Activated CD8-positive, alpha-beta T cell treated with anti-CD3 and anti-CD28 coated beads for 36 hours (primary cell): ENCODE data around the gene WHRN. TPM values are rescaled to one million over a fixed set of nuclear protein-coding genes. Genes with fewer than 3 reads are reported as not detected.

ENCODE experiments used
- ATAC-seq: fragments of 200-7000 bp; cut with Tn5 transposase; one replicate; pipeline ENCODE4 v1.10.0; 2021; ENCODE audit warnings: mild to moderate bottlenecking, moderate library complexity
- CTCF ChIA-PET: fragments of 350-600 bp; sonication (Branson Sonifier 250); formaldehyde crosslinking; loops from one replicate; lab custom pipeline; 2021; ENCODE audit warnings: antibody characterized with exemption; lab: Charles Lee
- POLR2A ChIA-PET: fragments of 350-600 bp; sonication (Branson Sonifier 250); formaldehyde crosslinking; loops from one replicate; lab custom pipeline; 2021; ENCODE audit warnings: antibody characterized with exemption; lab: Charles Lee
- DNase-seq: peaks from one replicate; pipeline ENCODE4 v3.0.0-alpha.2; 2020
- H3K27ac Mint-ChIP-seq: one replicate; pipeline ENCODE4 v1.8.0; 2021; ENCODE audit warnings: mild to moderate bottlenecking, mixed read lengths
- H3K27me3 Mint-ChIP-seq: one replicate; pipeline ENCODE4 v1.8.0; 2021; ENCODE audit warnings: mixed read lengths
- H3K36me3 Mint-ChIP-seq: one replicate; pipeline ENCODE4 v1.8.0; 2021; ENCODE audit warnings: low read depth, mixed read lengths
- H3K4me1 Mint-ChIP-seq: one replicate; pipeline ENCODE4 v1.8.0; 2021; ENCODE audit warnings: low read depth, mixed read lengths
- H3K4me3 Mint-ChIP-seq: one replicate; pipeline ENCODE4 v1.8.0; 2021; ENCODE audit warnings: mild to moderate bottlenecking, moderate library complexity, mixed read lengths
- H3K9me3 Mint-ChIP-seq: one replicate; pipeline ENCODE4 v1.8.0; 2021; ENCODE audit warnings: mixed read lengths
- CTCF ChIP-seq: fragments of 200-600 bp; IDR thresholded peaks from one replicate; pipeline ENCODE4 v1.8.0; 2022; ENCODE audit warnings: antibody characterized with exemption, mild to moderate bottlenecking
- intact Hi-C: fragments of 100-400 bp; cut with micrococcal nuclease; formaldehyde crosslinking; loops from one replicate; pipeline ENCODE4 v1.10.0; 2022
- total RNA-seq, 2 experiments: library from RNA; stranded (reverse); gene quantifications; one replicate each; pipeline ENCODE4 v1.2.3, GENCODE V29; 2021

WHRN gene
- total RNA-seq, 2 experiments from 2014 or later = 12.6 to 14.9 TPM

GRCh38 chr9:114470581-114470980 is 34.7 kb downstream of the WHRN start:
- TF ChIP-seq CTCF = no peak
- intact Hi-C loops = no loop called here
- no peak for DNase-seq
- no peak overlapping the region for H3K27ac Mint-ChIP-seq
- no peaks in the 10 kb centered on the region for H3K27me3 Mint-ChIP-seq
- no peak overlapping the region for H3K4me3 Mint-ChIP-seq
- peaks cover 10% of the 10 kb centered on the region for H3K4me1 Mint-ChIP-seq
- POLR2A ChIA-PET = no interaction called here
- no peaks in the 10 kb centered on the region for H3K9me3 Mint-ChIP-seq
- ATAC-seq = no peak
- CTCF ChIA-PET = no interaction called here
- H3K36me3 Mint-ChIP-seq = no peaks in the 10 kb centered on the region

DNA sequence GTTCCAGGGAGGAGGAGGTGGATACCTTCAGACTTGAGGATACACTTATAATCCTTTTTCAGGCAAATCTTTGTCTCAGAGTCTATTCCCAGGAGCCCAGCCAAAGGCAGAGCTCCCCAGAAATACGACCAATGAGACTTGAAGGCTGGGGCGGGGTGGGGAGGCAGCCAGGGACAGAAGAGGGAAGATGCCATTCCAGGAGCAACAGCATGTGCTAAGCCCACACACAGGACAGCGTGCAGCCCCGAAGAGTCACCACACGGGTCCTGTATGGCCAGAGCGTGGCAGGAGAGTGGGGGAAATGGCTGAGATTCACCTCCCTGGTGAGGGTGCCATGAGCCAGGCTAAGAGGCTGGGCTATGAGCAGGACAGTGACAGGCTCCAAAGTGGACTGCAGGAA is 35.2 kb downstream of the WHRN start:
- no peak for DNase-seq
- H3K36me3 Mint-ChIP-seq = no peaks in the 10 kb centered on the region
- no peaks in the 10 kb centered on the region for H3K27me3 Mint-ChIP-seq
- intact Hi-C loops = no loop called here
- CTCF ChIA-PET = no interaction called here
- no peak overlapping the region for H3K27ac Mint-ChIP-seq
- H3K4me1 Mint-ChIP-seq = peaks cover 5% of the 10 kb centered on the region
- H3K9me3 Mint-ChIP-seq = no peaks in the 10 kb centered on the region
- POLR2A ChIA-PET = no interaction called here
- no peak overlapping the region for H3K4me3 Mint-ChIP-seq
- TF ChIP-seq CTCF = no peak
- no peak for ATAC-seq

DNA sequence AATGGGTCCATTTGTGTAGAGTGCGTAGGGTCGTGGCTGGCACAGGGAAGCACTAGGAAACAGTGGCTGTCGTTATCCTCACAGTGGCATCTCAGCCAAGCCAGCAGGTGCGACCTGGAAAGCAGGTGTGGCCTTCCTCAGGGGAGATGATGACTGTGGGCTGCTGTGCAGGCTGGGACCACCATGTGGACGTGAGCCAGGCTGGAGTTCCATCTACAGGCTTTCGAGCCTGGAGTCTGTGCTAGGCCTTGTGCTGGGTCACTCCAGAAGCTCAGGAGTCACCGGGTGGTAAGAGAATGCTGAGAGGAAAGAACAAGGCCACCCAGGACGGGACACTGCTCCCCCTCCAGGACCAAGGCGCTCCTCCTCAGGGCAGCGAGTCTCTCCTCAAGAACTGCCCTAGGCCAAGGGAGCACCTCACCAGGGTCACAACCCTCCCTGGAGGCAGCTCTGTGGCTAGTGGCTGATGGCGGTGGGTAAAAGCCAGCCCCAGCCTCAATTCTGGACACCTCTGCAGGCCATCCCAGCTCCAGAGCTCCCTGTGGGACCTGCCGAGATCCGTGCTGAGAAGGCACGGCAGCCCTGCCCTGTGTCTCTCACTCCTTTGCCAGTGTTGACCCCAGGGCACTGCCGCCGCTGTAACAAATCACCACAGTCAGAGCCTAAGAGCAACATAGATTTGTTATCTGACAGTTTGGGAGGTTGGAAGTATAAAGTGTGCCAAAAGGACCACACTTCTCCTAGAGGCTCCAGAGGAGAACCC is 36.0 kb downstream of the WHRN start:
- no peak overlapping the region for H3K4me3 Mint-ChIP-seq
- peaks cover 2% of the 10 kb centered on the region for H3K4me1 Mint-ChIP-seq
- H3K9me3 Mint-ChIP-seq = no peaks in the 10 kb centered on the region
- ATAC-seq = no peak
- POLR2A ChIA-PET = interaction anchor here (1.6 kb wide), 1 partner anchor 33 kb away, joined by 4 read pairs; no protein-coding TSS in a partner anchor
- no peak for DNase-seq
- no peak for TF ChIP-seq CTCF
- no peaks in the 10 kb centered on the region for H3K27me3 Mint-ChIP-seq
- intact Hi-C loops = no loop called here
- CTCF ChIA-PET = no interaction called here
- no peaks in the 10 kb centered on the region for H3K36me3 Mint-ChIP-seq
- no peak overlapping the region for H3K27ac Mint-ChIP-seq

GRCh38 chr9:114467910-114468309 is 37.4 kb downstream of the WHRN start:
- Mint-ChIP-seq H3K4me1 (no peaks in the 10 kb centered on the region), H3K4me3 (no peak overlapping the region), H3K36me3 (no peaks in the 10 kb centered on the region), H3K27me3 (no peaks in the 10 kb centered on the region), H3K27ac (no peak overlapping the region), H3K9me3 (no peaks in the 10 kb centered on the region)
- DNase-seq (no peak), ATAC-seq (no peak)
- no peak for TF ChIP-seq CTCF
- CTCF ChIA-PET = interaction anchor here (0.8 kb wide), 1 partner anchor 360 kb away, joined by 3 read pairs; no protein-coding TSS in a partner anchor
- POLR2A ChIA-PET = interaction anchor here (0.8 to 1.6 kb wide), 2 partner anchors 34 to 362 kb away, joined by 3 to 4 read pairs; no protein-coding TSS in a partner anchor
- intact Hi-C loops = no loop called here

GRCh38 chr9:114467226-114467750 is 38.0 kb downstream of the WHRN start:
- H3K4me3 Mint-ChIP-seq = no peak overlapping the region
- no peak for DNase-seq
- CTCF ChIA-PET = no interaction called here

More at GRCh38 chr9:114467226-114467750, 38.0 kb downstream of the WHRN start:
- no peaks in the 10 kb centered on the region for H3K27me3 Mint-ChIP-seq
- H3K9me3 Mint-ChIP-seq = no peaks in the 10 kb centered on the region
- no peak for TF ChIP-seq CTCF
- no peak for ATAC-seq
- H3K27ac Mint-ChIP-seq = no peak overlapping the region
- intact Hi-C loops = no loop called here
- no peaks in the 10 kb centered on the region for H3K4me1 Mint-ChIP-seq
- POLR2A ChIA-PET = no interaction called here
- H3K36me3 Mint-ChIP-seq = no peaks in the 10 kb centered on the region
